Lower leg skin (tissue), 4 donors: ENCODE results near the gene NUDT2. TPM values are rescaled to one million over a fixed set of nuclear protein-coding genes. Genes with fewer than 3 reads are reported as not detected.

Experiments
- DNase-seq, 2 donors: peaks; one replicate each; pipeline ENCODE4 v3.0.0-alpha.2; 2019; ENCODE audit warnings: low spot score in 2 of 2
- H3K4me3 ChIP-seq: fragments of 200-600 bp; sonication (generic); 2 replicates; pipeline ENCODE4 v1.5.1; 2017; ENCODE audit warnings: mild to moderate bottlenecking, low read depth; ENCODE audit not compliant: poor library complexity, severe bottlenecking
- CTCF ChIP-seq, 3 donors: fragments of 450-650 bp; IDR thresholded peaks; one replicate each; pipeline ENCODE4 v1.5.1; 2016; ENCODE audit warnings: antibody characterized with exemption in 3 of 3, mild to moderate bottlenecking in 3 of 3, moderate library complexity in 2 of 3
- POLR2A ChIP-seq, 2 donors: fragments of 450-650 bp; IDR thresholded peaks; one replicate each; pipeline ENCODE4 v1.6.1; 2016 to 2017; ENCODE audit warnings: antibody characterized with exemption in 2 of 2, mild to moderate bottlenecking in 1 of 2, moderate library complexity in 1 of 2
- WGBS, 2 donors: methylation state at CpG; one replicate each; pipeline ENCODE4 v1.1.5; 2018; 5-methylcytosine and 5-hydroxymethylcytosine counted together
- intact Hi-C: fragments of 100-400 bp; cut with DNase I; formaldehyde crosslinking; loops from one replicate; pipeline ENCODE4 v1.15.0; 2023; ENCODE audit warnings: low total_unique reads
- total RNA-seq, 4 donors: library from RNA; depleted of rRNA; stranded (reverse); fragments of >200 nt; gene quantifications; one replicate each; pipeline ENCODE4 v1.1.0, GENCODE V29; 2016

NUDT2 gene
- total RNA-seq, 4 donors from 2014 or later: 15.1 to 27.1 (median 20.2) TPM

DNA sequence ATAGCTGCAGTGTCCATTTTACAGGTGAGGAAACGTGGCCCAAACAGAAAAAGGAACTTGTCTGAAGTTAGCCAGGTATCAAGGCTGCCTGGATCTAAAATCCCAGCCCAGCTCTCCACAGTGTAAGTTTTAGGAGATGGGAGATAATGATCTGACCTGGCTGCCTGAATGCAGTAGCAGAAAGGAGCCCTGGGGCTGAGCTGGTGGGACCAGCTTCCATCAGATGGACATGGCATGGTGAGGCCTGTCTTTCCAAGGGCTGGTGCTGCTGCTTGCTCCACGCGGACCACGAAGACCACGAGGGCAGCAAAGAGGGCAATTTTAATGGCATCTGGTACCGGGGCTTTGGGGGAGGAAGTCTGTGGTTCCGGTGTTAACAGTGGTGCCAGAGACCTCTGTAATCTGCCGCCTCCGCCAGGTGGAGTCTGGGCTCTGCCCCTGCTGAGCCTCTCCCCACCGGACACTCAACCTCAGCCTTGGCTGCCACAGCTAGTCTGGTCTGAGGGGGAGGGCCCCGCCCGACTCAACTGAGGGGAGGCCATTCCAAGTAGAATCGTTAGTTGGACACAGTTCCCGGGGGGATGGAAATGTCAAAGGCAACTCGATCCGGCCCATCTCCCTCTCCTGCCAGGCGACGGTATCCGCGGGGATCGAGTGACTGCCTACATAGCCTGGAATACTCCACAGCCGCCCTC lies 46.7 kb downstream of the NUDT2 start:
- intact Hi-C loops: loop anchor here (10.0 kb wide), 1 partner anchor 251 kb away; the partner anchor contains the start of gene DCAF12
- DNase-seq: peak in 1 of 2 donors; percentile 85
- 13 to 24% methylated on average over 21 to 22 of the region's 22 CpGs for WGBS, 2 donors

DNA sequence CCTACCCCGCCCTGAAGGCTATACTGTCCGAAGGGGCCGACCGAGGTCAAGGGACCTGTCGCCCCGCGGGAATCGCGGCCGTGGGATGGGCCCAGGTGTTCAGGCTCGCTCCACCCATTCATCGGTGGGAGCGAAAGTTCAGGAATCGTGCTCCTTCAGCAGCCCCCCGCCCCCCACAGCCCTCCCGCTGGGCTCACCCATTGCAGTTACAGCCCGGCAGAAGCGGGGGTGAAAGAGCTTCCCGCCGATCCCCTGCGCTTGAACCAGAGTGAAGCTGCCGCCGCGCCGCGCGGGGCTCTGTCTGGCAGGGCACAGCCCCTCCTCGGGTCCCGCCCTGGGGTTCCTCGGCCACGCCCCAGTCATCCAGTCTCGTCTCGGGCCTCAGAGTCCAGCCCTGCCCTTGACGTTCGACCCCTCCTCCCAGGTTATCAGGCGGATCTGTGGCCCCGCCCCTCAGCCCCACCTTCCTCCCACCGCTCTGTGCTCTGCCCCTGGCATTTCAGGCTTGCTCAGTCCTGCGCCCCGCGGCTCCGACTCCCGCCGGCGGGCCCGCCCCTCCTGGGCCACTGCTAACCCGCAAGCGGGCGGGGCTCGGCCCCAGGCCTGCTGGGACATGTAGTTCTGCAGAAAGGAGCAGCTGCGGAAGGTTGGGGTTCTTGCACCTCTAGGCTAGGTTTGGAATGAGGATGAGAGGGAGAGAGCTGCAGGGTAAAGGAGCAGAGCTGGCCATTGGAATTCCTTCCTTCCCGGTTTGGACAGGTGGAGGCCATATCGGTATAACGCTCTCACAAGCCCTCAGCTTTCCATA lies 47.4 kb downstream of the NUDT2 start, which contains the start of gene MYORG:
Gene MYORG, minus strand, starts transcription at position 303 of the 808 bp plus-strand sequence. CDS start 3,955 bp downstream, outside the sequence.
- intact Hi-C loops: loop anchor here (10.0 kb wide), 1 partner anchor 252 kb away; the partner anchor contains the start of gene DCAF12
- 0 to 1% methylated on average over 38 to 45 of the region's 54 CpGs for WGBS, 2 donors
- peak within 1 kb of the TSS; percentile 51 for H3K4me3 ChIP-seq
- no peak for TF ChIP-seq CTCF (IDR thresholded peaks at IDR 0.05)
- no peak for TF ChIP-seq POLR2A (IDR thresholded peaks at IDR 0.05)
- DNase-seq: peak; percentile 91 to 98

More for the DNA sequence above, 46.7 kb downstream of the NUDT2 start:
- H3K4me3 ChIP-seq: peak overlapping the region; percentile 51
- TF ChIP-seq POLR2A (IDR thresholded peaks at IDR 0.05) (no peak), CTCF (IDR thresholded peaks at IDR 0.05) (no peak)

DNA sequence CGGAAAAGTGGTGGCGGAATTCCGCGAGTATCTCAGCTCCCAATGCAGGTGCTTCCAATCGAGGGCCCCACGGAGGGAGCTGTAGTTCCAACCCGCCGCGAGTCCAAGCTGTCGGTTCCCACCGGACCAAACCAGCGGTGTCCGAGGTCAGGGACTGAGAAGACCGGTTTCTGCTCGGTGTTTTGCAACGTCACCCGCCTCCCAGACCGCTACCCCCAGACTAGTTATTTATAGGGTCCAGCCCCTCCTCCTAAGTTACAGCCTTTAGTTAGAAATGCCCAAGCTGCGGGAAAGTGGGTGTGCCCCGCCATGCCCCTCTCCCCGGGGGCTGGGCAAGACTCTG lies 48.0 kb downstream of the NUDT2 start:
- WGBS, 2 donors: 4 to 5% methylated on average over 19 to 20 of the region's 21 CpGs
- peak overlapping the region; percentile 51 for H3K4me3 ChIP-seq
- intact Hi-C loops: loop anchor here (10.0 kb wide), 1 partner anchor 253 kb away; the partner anchor contains the start of gene DCAF12
- peak in 1 of 2 donors; percentile 87 for DNase-seq
- TF ChIP-seq CTCF (IDR thresholded peaks at IDR 0.05) (no peak), POLR2A (IDR thresholded peaks at IDR 0.05) (no peak)

- intact Hi-C loops: loop anchor here (2.0 to 10.0 kb wide), 2 partner anchors 46 to 254 kb away; partner anchors contain the start of gene DCAF12
- DNase-seq: peak in 1 of 2 donors; percentile 79
- no peak overlapping the region for H3K4me3 ChIP-seq
- 86 to 96% methylated on average over 3 of the region's 3 CpGs for WGBS, 2 donors
- no peak for TF ChIP-seq POLR2A (IDR thresholded peaks at IDR 0.05)
- TF ChIP-seq CTCF (IDR thresholded peaks at IDR 0.05): no peak
These were observed 49.1 kb downstream of the NUDT2 start for GRCh38 chr9:34378376-34379060.

GRCh38 chr9:34379334-34380033 lies 50.1 kb downstream of the NUDT2 start:
- no peak for TF ChIP-seq POLR2A (IDR thresholded peaks at IDR 0.05)
- TF ChIP-seq CTCF (IDR thresholded peaks at IDR 0.05): peak in 1 of 3 donors; percentile 96
- WGBS, 2 donors: 8 to 10% methylated on average over 34 to 35 of the region's 35 CpGs
- DNase-seq: peak; percentile 86 to 98

More at GRCh38 chr9:34379334-34380033, 50.1 kb downstream of the NUDT2 start:
- H3K4me3 ChIP-seq: no peak overlapping the region
- intact Hi-C loops: loop anchor here (2.0 to 10.0 kb wide), 2 partner anchors 47 to 255 kb away; partner anchors contain the start of gene DCAF12
